Measurements from ENCODE around the gene NSFL1C. TPM values are rescaled to one million over a fixed set of nuclear protein-coding genes. Genes with fewer than 3 reads are reported as not detected.
A peak's percentile ranks its signal among the peaks of the same experiment; 100 is the strongest.

The NSFL1C gene
- total and polyA plus RNA-seq, 12 donors, result 46.1 to 510 (median 98.9) TPM

DNA sequence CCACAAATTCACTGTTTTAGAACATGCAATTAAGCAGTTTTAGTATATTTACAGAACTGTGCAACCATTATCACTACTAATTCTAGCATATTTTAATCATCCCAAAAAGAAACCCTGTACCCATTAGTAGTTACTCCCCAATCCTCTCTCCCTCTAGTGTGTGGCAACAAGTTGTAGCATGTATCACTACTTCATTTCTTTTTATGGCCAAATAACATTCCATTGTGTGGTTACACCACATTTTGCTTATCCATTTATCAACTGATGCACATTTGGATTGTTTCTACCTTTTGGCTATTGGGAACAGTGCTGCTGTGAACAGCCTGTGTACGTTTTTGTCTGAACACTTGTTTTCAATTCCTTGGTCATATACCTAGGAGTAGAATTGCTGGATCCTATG lies 42.3 kb downstream of the NSFL1C start:
- no peak overlapping the region for H3K4me3 ChIP-seq
- H3K36me3 ChIP-seq (replicated peaks in 1 of 2), result no peaks in the 10 kb centered on the region
- H3K27ac ChIP-seq, result no peak overlapping the region
- no peaks in the 10 kb centered on the region for H3K27me3 ChIP-seq
- WGBS, 4 donors, result 46 to 57% (median 54%) methylated on average over 1 of the region's 1 CpG
- no peak for TF ChIP-seq POLR2A (IDR thresholded peaks at IDR 0.05)
- TF ChIP-seq, protein P1, sequence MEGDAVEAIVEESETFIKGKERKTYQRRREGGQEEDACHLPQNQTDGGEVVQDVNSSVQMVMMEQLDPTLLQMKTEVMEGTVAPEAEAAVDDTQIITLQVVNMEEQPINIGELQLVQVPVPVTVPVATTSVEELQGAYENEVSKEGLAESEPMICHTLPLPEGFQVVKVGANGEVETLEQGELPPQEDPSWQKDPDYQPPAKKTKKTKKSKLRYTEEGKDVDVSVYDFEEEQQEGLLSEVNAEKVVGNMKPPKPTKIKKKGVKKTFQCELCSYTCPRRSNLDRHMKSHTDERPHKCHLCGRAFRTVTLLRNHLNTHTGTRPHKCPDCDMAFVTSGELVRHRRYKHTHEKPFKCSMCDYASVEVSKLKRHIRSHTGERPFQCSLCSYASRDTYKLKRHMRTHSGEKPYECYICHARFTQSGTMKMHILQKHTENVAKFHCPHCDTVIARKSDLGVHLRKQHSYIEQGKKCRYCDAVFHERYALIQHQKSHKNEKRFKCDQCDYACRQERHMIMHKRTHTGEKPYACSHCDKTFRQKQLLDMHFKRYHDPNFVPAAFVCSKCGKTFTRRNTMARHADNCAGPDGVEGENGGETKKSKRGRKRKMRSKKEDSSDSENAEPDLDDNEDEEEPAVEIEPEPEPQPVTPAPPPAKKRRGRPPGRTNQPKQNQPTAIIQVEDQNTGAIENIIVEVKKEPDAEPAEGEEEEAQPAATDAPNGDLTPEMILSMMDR (IDR thresholded peaks at IDR 0.05), result no peak
- H3K4me1 ChIP-seq (replicated peaks in 1 of 2), result no peaks in the 10 kb centered on the region
- H3K9me3 ChIP-seq (replicated peaks in 1 of 3), result no peaks in the 10 kb centered on the region
- intact Hi-C loops (cut with DNase I), result no loop called here
- no peak for DNase-seq

DNA sequence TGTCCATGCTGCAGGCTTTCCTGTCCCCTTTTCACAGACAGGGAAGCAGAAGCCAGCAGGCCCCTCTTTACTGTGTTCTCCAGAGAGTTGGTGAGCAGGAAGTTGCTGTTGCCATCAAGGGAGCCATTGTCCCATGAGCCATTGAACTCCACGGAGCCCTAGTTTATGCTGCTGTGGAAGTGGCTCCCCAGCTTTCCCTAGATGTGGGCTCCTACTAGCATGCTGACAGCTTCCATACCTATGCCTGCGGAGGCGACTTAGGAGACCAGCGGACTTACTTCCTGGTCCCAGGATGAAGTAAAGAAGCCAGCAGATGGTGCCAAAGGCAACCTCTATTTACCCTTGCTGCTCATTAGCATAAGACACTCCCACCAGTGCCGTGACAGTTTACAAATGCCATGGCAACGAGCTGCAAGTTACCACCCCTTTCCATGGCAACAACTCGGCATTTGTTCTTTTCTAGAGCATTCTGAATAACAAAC lies 43.0 kb downstream of the NSFL1C start:
- Histone ChIP-seq H3K36me3 (replicated peaks in 1 of 2) (no peaks in the 10 kb centered on the region), H3K27me3 (no peaks in the 10 kb centered on the region), H3K9me3 (replicated peaks in 1 of 3) (no peaks in the 10 kb centered on the region), H3K4me3 (no peak overlapping the region), H3K27ac (no peak overlapping the region), H3K4me1 (replicated peaks in 1 of 2) (no peaks in the 10 kb centered on the region)
- 28 to 42% (median 41%) methylated on average over 3 to 7 of the region's 7 CpGs for WGBS, 4 donors
- TF ChIP-seq, protein P1 (IDR thresholded peaks at IDR 0.05), result peak in 2 of 6 experiments; percentile 4 to 29
- TF ChIP-seq POLR2A (IDR thresholded peaks at IDR 0.05), result no peak
- DNase-seq, result peak in 6 of 7 donors; percentile 31 to 74 (median 50)
- intact Hi-C loops (cut with DNase I), result no loop called here

DNA sequence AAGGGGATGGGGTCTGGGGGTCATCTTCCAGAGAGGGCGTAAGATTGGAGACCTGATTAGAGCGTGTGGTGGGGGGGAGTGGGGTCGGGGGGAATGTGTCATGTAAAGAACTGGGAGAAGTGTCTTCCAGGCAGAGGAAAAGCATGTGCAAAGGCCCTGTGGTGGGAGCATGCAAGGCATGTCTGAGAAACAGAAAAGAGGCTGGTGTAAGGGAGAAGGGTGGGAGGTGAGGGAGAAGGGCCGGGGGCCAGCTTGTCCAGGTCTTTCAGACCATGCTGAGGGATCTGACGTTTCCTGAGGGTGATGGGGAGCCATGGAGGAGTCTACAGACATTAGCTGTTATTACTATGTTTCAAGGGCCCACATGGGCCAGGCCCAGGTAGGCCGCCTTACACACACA lies 43.4 kb downstream of the NSFL1C start:
- intact Hi-C loops (cut with DNase I), result no loop called here

DNA sequence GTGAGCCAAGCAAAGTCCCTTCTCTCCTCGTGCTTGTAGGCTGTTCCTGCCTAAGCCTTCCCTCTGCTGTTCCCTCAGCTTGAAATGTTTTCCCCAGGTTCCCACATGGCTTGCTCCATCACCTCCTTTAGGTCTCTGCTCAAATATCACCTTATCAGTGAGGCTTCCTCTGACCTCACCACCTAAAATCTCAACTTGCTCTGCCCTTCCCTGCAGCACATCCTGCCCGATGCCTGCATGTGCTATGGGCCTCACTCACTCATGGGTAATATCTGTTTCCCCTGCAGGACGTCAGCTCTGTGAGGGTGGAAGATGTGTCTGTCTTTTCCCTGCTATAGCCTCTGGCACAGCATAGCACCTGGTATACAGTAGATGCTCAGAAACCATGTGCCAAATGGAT lies 43.9 kb downstream of the NSFL1C start:
- H3K4me1 ChIP-seq (replicated peaks in 1 of 2), result no peaks in the 10 kb centered on the region
- no peak for TF ChIP-seq POLR2A (IDR thresholded peaks at IDR 0.05)
- TF ChIP-seq, protein P1 (IDR thresholded peaks at IDR 0.05), result no peak
- H3K9me3 ChIP-seq (replicated peaks in 1 of 3), result no peaks in the 10 kb centered on the region
- H3K4me3 ChIP-seq, result no peak overlapping the region
- no peak for DNase-seq
- intact Hi-C loops (cut with DNase I), result no loop called here
- H3K36me3 ChIP-seq (replicated peaks in 1 of 2), result no peaks in the 10 kb centered on the region
- 46 to 62% (median 60%) methylated on average over 3 of the region's 3 CpGs for WGBS, 4 donors
- no peaks in the 10 kb centered on the region for H3K27me3 ChIP-seq
- no peak overlapping the region for H3K27ac ChIP-seq

More for the DNA sequence above, 43.4 kb downstream of the NSFL1C start:
- Histone ChIP-seq H3K27ac (no peak overlapping the region), H3K36me3 (replicated peaks in 1 of 2) (no peaks in the 10 kb centered on the region), H3K4me1 (replicated peaks in 1 of 2) (no peaks in the 10 kb centered on the region), H3K9me3 (replicated peaks in 1 of 3) (no peaks in the 10 kb centered on the region), H3K4me3 (no peak overlapping the region), H3K27me3 (no peaks in the 10 kb centered on the region)
- DNase-seq, result no peak
- TF ChIP-seq, protein P1 (IDR thresholded peaks at IDR 0.05), result no peak
- TF ChIP-seq POLR2A (IDR thresholded peaks at IDR 0.05), result no peak
- WGBS, 4 donors, result 71 to 83% (median 76%) methylated on average over 6 of the region's 6 CpGs
